WTC11 (cell line): Measurements from ENCODE around the gene TRIM26. TPM values are rescaled to one million over a fixed set of nuclear protein-coding genes. Genes with fewer than 3 reads are reported as not detected.

Source experiments
- ATAC-seq: fragments of 200-7000 bp; cut with Tn5 transposase; 2 replicates; pipeline ENCODE4 v1.10.0; 2021; ENCODE audit warnings: mild to moderate bottlenecking, moderate library complexity
- CTCF ChIA-PET: fragments of 300-600 bp; sonication (Branson Sonifier 250); formaldehyde crosslinking; loops from one replicate; lab custom pipeline; 2021; ENCODE audit warnings: antibody characterized with exemption; lab: Charles Lee
- POLR2A ChIA-PET: fragments of 350-600 bp; sonication (Branson Sonifier 250); formaldehyde crosslinking; loops from one replicate; lab custom pipeline; 2021; ENCODE audit warnings: antibody characterized with exemption; lab: Charles Lee
- DNase-seq: peaks from one replicate; pipeline ENCODE4 v3.0.0; 2021; ENCODE audit warnings: low spot score
- H3K27ac Mint-ChIP-seq: 2 replicates; pipeline ENCODE4 v1.8.0; 2021; ENCODE audit warnings: mixed read lengths
- H3K27me3 Mint-ChIP-seq: 2 replicates; pipeline ENCODE4 v1.8.0; 2021; ENCODE audit warnings: low read depth, mild to moderate bottlenecking, moderate library complexity, mixed read lengths
- H3K36me3 Mint-ChIP-seq: 2 replicates; pipeline ENCODE4 v1.8.0; 2021; ENCODE audit warnings: mixed read lengths
- H3K4me1 Mint-ChIP-seq: 2 replicates; pipeline ENCODE4 v1.8.0; 2022; ENCODE audit warnings: mixed read lengths
- H3K4me3 Mint-ChIP-seq: 2 replicates; pipeline ENCODE4 v1.8.0; 2021; ENCODE audit warnings: mild to moderate bottlenecking, moderate library complexity, mixed read lengths
- H3K9me3 Mint-ChIP-seq: 2 replicates; pipeline ENCODE4 v1.8.0; 2021; ENCODE audit warnings: mixed read lengths
- ATF6 ChIP-seq: sonication (generic); formaldehyde crosslinking; IDR thresholded peaks from 2 replicates; pipeline ENCODE4 v1.8.1; 2023; ENCODE audit warnings: mild to moderate bottlenecking, missing genetic modification reagents
- CDX4 ChIP-seq: fragments of 250-450 bp; sonication (Bioruptor Pico); IDR thresholded peaks from 2 replicates; pipeline ENCODE4 v1.9.0; 2021; ENCODE audit warnings: moderate library complexity, mild to moderate bottlenecking, inconsistent platforms, borderline replicate concordance
- CTCF ChIP-seq: fragments of 200-600 bp; IDR thresholded peaks from 2 replicates; pipeline ENCODE4 v1.8.0; 2022; ENCODE audit warnings: antibody characterized with exemption
- E2F4 ChIP-seq: sonication (generic); formaldehyde crosslinking; IDR thresholded peaks from 2 replicates; pipeline ENCODE4 v1.8.1; 2022; ENCODE audit warnings: low read depth, mild to moderate bottlenecking, moderate library complexity, missing genetic modification reagents, borderline replicate concordance
- EMX1 ChIP-seq: fragments of 250-450 bp; sonication (Bioruptor Pico); IDR thresholded peaks from 2 replicates; pipeline ENCODE4 v1.8.0; 2021; ENCODE audit warnings: mild to moderate bottlenecking
- FOXP4 ChIP-seq: sonication (generic); formaldehyde crosslinking; IDR thresholded peaks from 2 replicates; pipeline ENCODE4 v1.8.0; 2022; ENCODE audit warnings: mild to moderate bottlenecking, missing genetic modification reagents
- GTF2I ChIP-seq: fragments of 250-450 bp; sonication (Bioruptor Pico); conservative IDR thresholded peaks from 2 replicates; pipeline ENCODE4 v1.4.0; 2021; ENCODE audit warnings: mild to moderate bottlenecking
- IRF2 ChIP-seq: sonication (generic); formaldehyde crosslinking; IDR thresholded peaks from 2 replicates; pipeline ENCODE4 v1.8.0; 2022; ENCODE audit warnings: low read depth, missing genetic modification reagents, borderline replicate concordance
- NFYB ChIP-seq: sonication (generic); formaldehyde crosslinking; conservative IDR thresholded peaks from 2 replicates; pipeline ENCODE4 v1.8.0; 2022; ENCODE audit warnings: low read depth, missing genetic modification reagents
- SOX15 ChIP-seq: fragments of 250-450 bp; sonication (Bioruptor Pico); IDR thresholded peaks from 2 replicates; pipeline ENCODE4 v1.9.0; 2021; ENCODE audit warnings: mild to moderate bottlenecking
- TEAD1 ChIP-seq: sonication (generic); formaldehyde crosslinking; IDR thresholded peaks from 2 replicates; pipeline ENCODE4 v1.8.0; 2022; ENCODE audit warnings: mild to moderate bottlenecking, missing genetic modification reagents
- TEAD4 ChIP-seq: sonication (generic); formaldehyde crosslinking; IDR thresholded peaks from 2 replicates; pipeline ENCODE4 v1.8.0; 2022; ENCODE audit warnings: mild to moderate bottlenecking, missing genetic modification reagents
- USF2 ChIP-seq: sonication (generic); formaldehyde crosslinking; IDR thresholded peaks from 2 replicates; pipeline ENCODE4 v1.8.1; 2023; ENCODE audit warnings: mild to moderate bottlenecking, missing genetic modification reagents, moderate library complexity
- ZBTB21 ChIP-seq: sonication (generic); formaldehyde crosslinking; IDR thresholded peaks from 2 replicates; pipeline ENCODE4 v1.8.1; 2023; ENCODE audit warnings: mild to moderate bottlenecking, missing genetic modification reagents, borderline replicate concordance
- ZNF121 ChIP-seq: sonication (generic); formaldehyde crosslinking; IDR thresholded peaks from 2 replicates; pipeline ENCODE4 v1.8.0; 2023; ENCODE audit warnings: missing genetic modification reagents
- ZNF263 ChIP-seq: sonication (generic); formaldehyde crosslinking; IDR thresholded peaks from 2 replicates; pipeline ENCODE4 v1.8.1; 2022; ENCODE audit warnings: low read depth, mild to moderate bottlenecking, moderate library complexity, missing genetic modification reagents
- ZNF671 ChIP-seq: fragments of 250-450 bp; sonication (Bioruptor Pico); IDR thresholded peaks from 2 replicates; pipeline ENCODE4 v1.8.0; 2021; ENCODE audit warnings: mild to moderate bottlenecking
- total RNA-seq: library from RNA; stranded (reverse); gene quantifications from 3 replicates; pipeline ENCODE4 v1.2.3, GENCODE V29; 2021
- TF ChIP-seq, protein P1 (sequence below): sonication (generic); formaldehyde crosslinking; IDR thresholded peaks from 2 replicates; pipeline ENCODE4 v1.8.0; 2022; ENCODE audit warnings: mild to moderate bottlenecking, missing genetic modification reagents
- TF ChIP-seq, protein P2 (sequence below): sonication (generic); formaldehyde crosslinking; IDR thresholded peaks from 2 replicates; pipeline ENCODE4 v1.8.0; 2022; ENCODE audit warnings: mild to moderate bottlenecking, missing genetic modification reagents

Gene TRIM26
- total RNA-seq, 1 experiment from 2014 or later: 27.7 TPM

DNA sequence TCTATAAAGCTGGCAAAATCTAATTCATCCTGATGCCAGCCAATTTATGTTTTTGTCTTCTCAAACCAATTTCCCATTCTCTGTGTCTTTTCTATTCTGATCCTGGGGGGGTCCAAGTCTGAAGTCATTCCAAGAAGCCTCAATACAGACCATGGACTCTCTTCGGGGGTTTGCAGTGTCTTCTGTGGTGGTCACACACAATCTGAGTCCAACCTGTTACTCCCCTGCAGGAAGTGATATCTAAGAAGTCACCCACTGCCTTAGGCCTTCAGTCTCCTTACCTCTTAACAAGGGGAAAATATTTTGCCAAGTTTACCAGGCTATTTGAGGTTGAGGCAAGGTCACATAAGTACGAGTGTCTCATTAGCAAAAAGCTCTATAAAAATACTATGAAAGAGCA is 1.9 kb downstream of the TRIM26 start:
- CTCF ChIA-PET: no interaction called here
- ATAC-seq: no peak
- H3K9me3 Mint-ChIP-seq: no peaks in the 10 kb centered on the region
- H3K27me3 Mint-ChIP-seq: peaks cover 20% of the 10 kb centered on the region
- peak overlapping the region; percentile 97 for H3K4me3 Mint-ChIP-seq
- no peaks in the 10 kb centered on the region; the same call in 1 of the 2 replicates for H3K36me3 Mint-ChIP-seq
- peaks cover 58% of the 10 kb centered on the region for H3K4me1 Mint-ChIP-seq
- no peak overlapping the region for H3K27ac Mint-ChIP-seq
- POLR2A ChIA-PET: no interaction called here
- TF ChIP-seq TEAD1 (CRISPR knock-in tag) (no peak), TEAD4 (CRISPR knock-in tag) (no peak), ATF6 (CRISPR knock-in tag) (no peak), E2F4 (CRISPR knock-in tag) (no peak), GTF2I (no peak), EMX1 (CRISPR knock-in tag) (no peak), ZNF121 (CRISPR knock-in tag) (no peak), IRF2 (no peak)
- DNase-seq: no peak

- H3K27ac Mint-ChIP-seq: peak overlapping the region; percentile 93
- H3K27me3 Mint-ChIP-seq: peaks cover 3% of the 10 kb centered on the region; the same call in 1 of the 2 replicates
- POLR2A ChIA-PET: no interaction called here
- H3K9me3 Mint-ChIP-seq: no peaks in the 10 kb centered on the region
- H3K36me3 Mint-ChIP-seq: no peaks in the 10 kb centered on the region; the same call in 1 of the 2 replicates
- ATAC-seq (peak; percentile 50; the same call in 1 of the 2 replicates), DNase-seq (no peak)
- TF ChIP-seq ZBTB21 (no peak), ZNF671 (CRISPR knock-in tag) (no peak)
- H3K4me1 Mint-ChIP-seq: peaks cover 72% of the 10 kb centered on the region
- peak overlapping the region; percentile 17; the same call in 1 of the 2 replicates for H3K4me3 Mint-ChIP-seq
- CTCF ChIA-PET: interaction anchor here (2.2 to 2.5 kb wide), 2 partner anchors 10 to 76 kb away, joined by 7 to 14 read pairs; no protein-coding TSS in a partner anchor
Observed at GRCh38 chr6:30207619-30208295, 5.4 kb downstream of the TRIM26 start.

DNA sequence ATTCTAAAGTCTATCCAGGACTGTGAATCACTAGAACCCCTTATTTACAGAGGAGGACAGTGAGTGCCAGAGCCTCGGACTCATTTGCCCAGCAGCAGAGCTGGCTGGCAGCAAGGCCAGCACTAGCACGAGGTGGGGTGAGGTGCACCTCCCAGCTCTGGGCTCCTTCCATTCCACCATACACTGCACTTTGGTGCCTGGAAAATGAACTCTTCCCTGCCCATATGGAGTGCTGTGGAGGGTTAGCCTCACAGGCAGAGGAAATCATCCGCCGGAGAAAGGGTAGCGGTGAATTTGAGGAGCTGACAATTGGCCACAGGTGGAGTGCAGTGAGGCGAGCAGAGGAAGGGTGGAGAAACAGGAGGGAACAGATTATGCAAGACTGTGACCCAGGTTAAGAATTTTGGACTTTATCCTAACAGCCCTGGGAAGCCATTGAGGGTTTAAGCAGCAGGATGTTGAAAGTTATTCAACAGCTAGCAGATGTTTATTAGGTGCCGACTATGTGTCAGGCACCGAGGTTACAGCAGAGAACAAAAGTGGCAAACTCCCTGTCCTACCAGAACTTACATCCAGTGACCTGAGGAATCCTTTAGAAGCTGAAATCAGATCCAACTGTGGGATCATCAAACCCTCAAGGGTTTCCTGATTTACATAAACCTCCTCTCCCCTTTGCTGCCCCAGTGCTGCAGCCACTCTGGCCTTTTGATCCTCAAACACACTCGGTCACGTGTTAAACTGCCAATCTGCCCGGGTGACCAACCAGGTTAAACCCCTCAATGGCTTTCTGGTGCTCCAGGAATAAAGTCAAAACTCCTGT is 6.2 kb downstream of the TRIM26 start:
- TF ChIP-seq ZNF263 (no peak), USF2 (peak; percentile 79), NFYB (CRISPR knock-in tag) (no peak), CTCF (no peak), CDX4 (no peak), SOX15 (CRISPR knock-in tag) (no peak), FOXP4 (CRISPR knock-in tag) (no peak)
- TF ChIP-seq, protein P1, sequence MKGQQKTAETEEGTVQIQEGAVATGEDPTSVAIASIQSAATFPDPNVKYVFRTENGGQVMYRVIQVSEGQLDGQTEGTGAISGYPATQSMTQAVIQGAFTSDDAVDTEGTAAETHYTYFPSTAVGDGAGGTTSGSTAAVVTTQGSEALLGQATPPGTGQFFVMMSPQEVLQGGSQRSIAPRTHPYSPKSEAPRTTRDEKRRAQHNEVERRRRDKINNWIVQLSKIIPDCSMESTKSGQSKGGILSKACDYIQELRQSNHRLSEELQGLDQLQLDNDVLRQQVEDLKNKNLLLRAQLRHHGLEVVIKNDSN (CRISPR knock-in tag): peak; percentile 59
- TF ChIP-seq, protein P2, sequence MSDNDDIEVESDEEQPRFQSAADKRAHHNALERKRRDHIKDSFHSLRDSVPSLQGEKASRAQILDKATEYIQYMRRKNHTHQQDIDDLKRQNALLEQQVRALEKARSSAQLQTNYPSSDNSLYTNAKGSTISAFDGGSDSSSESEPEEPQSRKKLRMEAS (CRISPR knock-in tag): peak; percentile 54; the same call in 1 of the 2 replicates
- H3K4me3 Mint-ChIP-seq: peak overlapping the region; percentile 12
- ChIA-PET POLR2A (no interaction called here), CTCF (interaction anchor here (0.8 to 2.5 kb wide), 3 partner anchors 11 to 105 kb away, joined by 4 to 14 read pairs (median 7); no protein-coding TSS in a partner anchor)
- peaks cover 72% of the 10 kb centered on the region for H3K4me1 Mint-ChIP-seq
- H3K27ac Mint-ChIP-seq: peak overlapping the region; percentile 93; the same call in 1 of the 2 replicates
- ATAC-seq (peak; percentile 79), DNase-seq (no peak)
- H3K9me3 Mint-ChIP-seq: no peaks in the 10 kb centered on the region
- H3K27me3 Mint-ChIP-seq: peaks cover 3% of the 10 kb centered on the region; the same call in 1 of the 2 replicates
- no peaks in the 10 kb centered on the region; the same call in 1 of the 2 replicates for H3K36me3 Mint-ChIP-seq
